Esophagus muscularis mucosa (tissue), 3 donors: ENCODE measurements around the gene SAMD4A.

ENCODE experiments used
- CTCF ChIP-seq, 3 experiments: fragments of 200-600 bp in 2 of 3; fragments of 450-650 bp in 1 of 3; sonication (generic) in 2 of 3; IDR thresholded peaks; one replicate each; pipeline ENCODE4 v1.5.1; 2017 to 2019; ENCODE audit warnings: antibody characterized with exemption in 3 of 3, mild to moderate bottlenecking in 2 of 3, moderate library complexity in 1 of 3
- POLR2A ChIP-seq: fragments of 450-650 bp; IDR thresholded peaks from one replicate; pipeline ENCODE4 v1.6.1; 2017; ENCODE audit warnings: antibody characterized with exemption, moderate library complexity, mild to moderate bottlenecking, low read depth
- POLR2AphosphoS5 ChIP-seq, 2 donors: sonication (generic); formaldehyde crosslinking; IDR thresholded peaks; one replicate each; pipeline ENCODE4 v1.6.1; 2017; ENCODE audit warnings: antibody characterized with exemption in 2 of 2

GRCh38 chr14:54638135-54638446, 71.2 kb downstream of the SAMD4A start:
- TF ChIP-seq CTCF (IDR thresholded peaks at IDR 0.05): no peak
- TF ChIP-seq POLR2AphosphoS5 (IDR thresholded peaks at IDR 0.05): no peak
- TF ChIP-seq POLR2A: no peak
